ENCODE data around the gene SRSF3.

- TF ChIP-seq CTCF (IDR thresholded peaks at IDR 0.05): no peak
- no peak for TF ChIP-seq POLR2A (IDR thresholded peaks at IDR 0.05)
Observed at GRCh38 chr6:36592221-36592655, 1.9 kb upstream of the SRSF3 start.

Data from lower leg skin (tissue), 3 donors.